Prostate gland (tissue), 2 donors: ENCODE data around the gene ZSCAN16. TPM values are rescaled to one million over a fixed set of nuclear protein-coding genes. Genes with fewer than 3 reads are reported as not detected.

Source experiments
- DNase-seq: peaks from one replicate; pipeline ENCODE4 v3.0.0-alpha.2; 2019; ENCODE audit warnings: low spot score
- H3K27ac ChIP-seq, 2 donors: fragments of 200-600 bp; sonication (generic); 2 replicates each; pipeline ENCODE4 v1.5.1; 2017 to 2019
- H3K27me3 ChIP-seq: fragments of 200-600 bp; sonication (generic); replicated peaks from 2 replicates; pipeline ENCODE4 v1.5.1; 2019; ENCODE audit not compliant: insufficient read depth
- H3K36me3 ChIP-seq, 2 donors: fragments of 200-600 bp; sonication (generic); 1 replicate in 1 of 2; 2 replicates in 1 of 2; pipeline versions ENCODE4 v1.5.1 to v1.8.1; 2017 to 2019
- H3K4me1 ChIP-seq: fragments of 200-600 bp; sonication (generic); replicated peaks from 2 replicates; pipeline ENCODE4 v1.5.1; 2019
- H3K4me3 ChIP-seq, 2 donors: fragments of 200-600 bp; sonication (generic); 2 replicates each; pipeline ENCODE4 v1.5.1; 2017 to 2019
- H3K9me3 ChIP-seq: fragments of 200-600 bp; sonication (generic); 2 replicates; pipeline ENCODE4 v1.5.1; 2017
- CTCF ChIP-seq, 4 experiments: fragments of 200-600 bp in 2 of 4; fragments of 450-650 bp in 2 of 4; sonication (generic) in 2 of 4; IDR thresholded peaks; 1 replicate in 3 of 4; 2 replicates in 1 of 4; pipeline ENCODE4 v1.5.1; 2016 to 2019; ENCODE audit warnings: antibody characterized with exemption in 4 of 4, mild to moderate bottlenecking in 2 of 4, moderate library complexity in 2 of 4
- POLR2A ChIP-seq: fragments of 450-650 bp; IDR thresholded peaks from one replicate; pipeline ENCODE4 v1.6.1; 2016; ENCODE audit warnings: antibody characterized with exemption, mild to moderate bottlenecking
- POLR2AphosphoS5 ChIP-seq: sonication (generic); formaldehyde crosslinking; IDR thresholded peaks from one replicate; pipeline ENCODE4 v1.6.1; 2017; ENCODE audit warnings: antibody characterized with exemption
- WGBS: methylation state at CpG from one replicate; pipeline ENCODE4 v1.1.5; 2018; 5-methylcytosine and 5-hydroxymethylcytosine counted together
- intact Hi-C: fragments of 100-400 bp; cut with DNase I; formaldehyde crosslinking; loops from one replicate; pipeline ENCODE4 v1.14.2; 2022
- total RNA-seq, 2 donors: library from RNA; depleted of rRNA; stranded (reverse); fragments of >200 nt; gene quantifications; one replicate each; pipeline ENCODE4 v1.1.0, GENCODE V29; 2016

ZSCAN16 gene
- total RNA-seq, 2 donors from 2014 or later: 5.3 TPM

- no peaks in the 10 kb centered on the region for H3K9me3 ChIP-seq
- peak; percentile 75 for DNase-seq
- H3K27ac ChIP-seq: peak overlapping the region; percentile 87 to 92
- intact Hi-C loops: loop anchor here (2.0 to 10.0 kb wide), 4 partner anchors 56 to 215 kb away; partner anchors contain the start of genes NKAPL, ZKSCAN4, ZNF165 and ZSCAN31
- H3K4me3 ChIP-seq: peak overlapping the region; percentile 61 to 78
- no peaks in the 10 kb centered on the region for H3K36me3 ChIP-seq
- peaks cover 4% of the 10 kb centered on the region for H3K4me1 ChIP-seq
- TF ChIP-seq CTCF (IDR thresholded peaks at IDR 0.05) (no peak), POLR2A (no peak), POLR2AphosphoS5 (peak; percentile 80)
- no peaks in the 10 kb centered on the region for H3K27me3 ChIP-seq
- under 1% methylated on average over 58 of the region's 58 CpGs for WGBS
Observed at GRCh38 chr6:28136585-28137504, 12.4 kb downstream of the ZSCAN16 start.

GRCh38 chr6:28137505-28137981, 13.1 kb downstream of the ZSCAN16 start:
- no peak for DNase-seq

GRCh38 chr6:28139860-28140543, 15.6 kb downstream of the ZSCAN16 start:
- Histone ChIP-seq H3K4me3 (no peak overlapping the region), H3K9me3 (no peaks in the 10 kb centered on the region), H3K27me3 (no peaks in the 10 kb centered on the region), H3K27ac (no peak overlapping the region), H3K4me1 (peaks cover 4% of the 10 kb centered on the region), H3K36me3 (no peaks in the 10 kb centered on the region)
- intact Hi-C loops: loop anchor here (5.0 to 10.0 kb wide), 4 partner anchors 87 to 212 kb away; partner anchors contain the start of genes NKAPL, ZKSCAN4, ZSCAN31 and ZSCAN9
- no peak for DNase-seq
- 71% methylated on average over 9 of the region's 9 CpGs for WGBS
- no peak for TF ChIP-seq CTCF (IDR thresholded peaks at IDR 0.05)
- TF ChIP-seq POLR2A: no peak
- TF ChIP-seq POLR2AphosphoS5: no peak

More at GRCh38 chr6:28137505-28137981, 13.1 kb downstream of the ZSCAN16 start:
- Histone ChIP-seq H3K4me1 (peaks cover 4% of the 10 kb centered on the region), H3K4me3 (peak overlapping the region; percentile 61 to 78), H3K9me3 (no peaks in the 10 kb centered on the region), H3K36me3 (no peaks in the 10 kb centered on the region), H3K27ac (peak overlapping the region; percentile 87 to 92), H3K27me3 (no peaks in the 10 kb centered on the region)
- WGBS: under 1% methylated on average over 6 of the region's 6 CpGs
- intact Hi-C loops: loop anchor here (2.0 to 10.0 kb wide), 4 partner anchors 57 to 215 kb away; partner anchors contain the start of genes NKAPL, ZKSCAN4, ZNF165 and ZSCAN31
- no peak for TF ChIP-seq POLR2AphosphoS5
- no peak for TF ChIP-seq CTCF (IDR thresholded peaks at IDR 0.05)
- TF ChIP-seq POLR2A: no peak

- WGBS: 68% methylated on average over 5 of the region's 5 CpGs
- TF ChIP-seq POLR2A (no peak), CTCF (IDR thresholded peaks at IDR 0.05) (no peak), POLR2AphosphoS5 (no peak)
- DNase-seq: no peak
- Histone ChIP-seq H3K36me3 (no peaks in the 10 kb centered on the region), H3K27me3 (no peaks in the 10 kb centered on the region), H3K27ac (no peak overlapping the region), H3K4me3 (no peak overlapping the region), H3K4me1 (peaks cover 4% of the 10 kb centered on the region), H3K9me3 (no peaks in the 10 kb centered on the region)
- intact Hi-C loops: loop anchor here (5.0 kb wide), 1 partner anchor 87 kb away; the partner anchor contains the start of gene ZSCAN9
Observed at GRCh38 chr6:28140616-28141015, 16.2 kb downstream of the ZSCAN16 start.
